Measurements from ENCODE around the gene RPS15.

Gene RPS15

DNA sequence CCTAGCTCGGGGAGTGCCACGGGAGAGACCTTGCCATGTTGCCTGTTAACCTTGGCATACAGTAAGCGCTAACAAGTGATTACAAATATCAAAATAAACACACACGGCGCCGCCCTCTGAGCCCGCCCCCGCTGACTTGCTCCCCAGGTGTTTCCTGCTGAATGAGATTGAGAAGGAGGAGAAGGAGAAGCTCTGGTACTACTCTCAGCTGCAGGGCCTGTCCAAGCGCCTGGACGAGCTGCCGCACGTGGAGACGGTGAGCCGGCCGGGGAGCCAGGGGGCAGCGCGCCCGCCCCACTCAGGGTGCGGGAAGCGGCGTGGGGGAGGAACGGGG, 16.8 kb downstream of the RPS15 start:
- DNase-seq = peak in 1 of 2 donors; percentile 30

- peak in 1 of 2 donors; percentile 20 for DNase-seq
Measured at GRCh38 chr19:1455336-1456120, 17.3 kb downstream of the RPS15 start.

- no peak for DNase-seq
Measured at GRCh38 chr19:1456121-1456900, 18.1 kb downstream of the RPS15 start.

- DNase-seq = no peak
Measured at GRCh38 chr19:1457031-1457739, 19.0 kb downstream of the RPS15 start.

DNA sequence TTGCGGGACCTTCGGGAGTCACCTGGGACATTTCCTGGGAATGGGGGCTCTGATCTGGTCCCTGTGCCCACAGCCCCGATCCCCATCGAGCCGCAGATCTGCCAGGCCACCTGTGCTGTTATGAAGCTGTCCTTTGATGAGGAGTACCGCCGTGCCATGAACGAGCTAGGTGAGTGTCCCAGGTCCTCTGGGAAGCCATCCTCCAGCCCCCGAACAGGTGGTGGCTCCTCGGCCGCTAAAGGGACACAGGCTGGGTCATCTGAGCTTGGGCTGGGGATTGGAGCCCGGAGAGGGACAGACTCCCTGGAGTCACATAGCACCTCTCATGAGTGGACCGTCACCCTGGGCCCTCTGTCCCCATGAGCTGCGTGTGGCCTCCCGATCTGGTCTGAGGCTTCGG, 19.7 kb downstream of the RPS15 start:
- DNase-seq = no peak

DNA sequence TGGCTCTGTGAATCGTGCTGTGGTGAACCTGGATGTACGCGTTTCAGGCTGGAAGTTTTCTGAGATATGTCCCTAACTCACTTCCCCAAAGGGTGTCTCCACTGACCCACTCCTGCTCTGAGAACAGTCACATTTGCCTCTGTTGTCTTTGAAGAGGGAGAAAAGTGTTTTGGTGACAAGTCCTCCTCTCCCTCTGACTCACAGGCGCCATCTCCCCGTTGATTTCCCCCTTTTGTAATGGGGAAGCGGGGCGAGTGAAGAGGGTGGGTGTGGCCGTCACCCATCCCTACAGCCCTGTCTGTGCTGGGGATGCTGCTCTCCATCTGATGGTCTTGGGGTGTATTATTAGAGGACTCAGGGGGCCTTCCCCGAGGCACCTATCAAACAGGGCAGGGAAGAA, 21.3 kb downstream of the RPS15 start:
- no peak for DNase-seq

GRCh38 chr19:1460033-1460995, 22.1 kb downstream of the RPS15 start:
- no peak for DNase-seq

DNA sequence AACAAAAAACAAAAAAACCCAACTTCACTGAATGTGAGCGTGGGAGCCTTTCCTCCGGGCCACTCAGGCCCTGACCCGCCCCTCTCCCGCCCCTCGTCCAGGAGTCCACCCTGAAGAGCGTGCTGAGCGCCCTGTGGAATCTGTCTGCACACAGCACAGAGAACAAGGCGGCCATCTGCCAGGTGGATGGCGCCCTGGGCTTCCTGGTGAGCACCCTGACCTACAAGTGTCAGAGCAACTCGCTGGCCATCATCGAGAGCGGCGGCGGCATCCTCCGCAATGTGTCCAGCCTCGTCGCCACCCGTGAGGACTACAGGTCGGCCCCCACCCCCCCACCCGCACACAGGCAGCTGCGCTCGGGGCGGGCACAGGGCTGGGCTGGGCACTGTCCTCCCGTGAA, 23.7 kb downstream of the RPS15 start:
- no peak for DNase-seq

GRCh38 chr19:1465191-1466016, 27.2 kb downstream of the RPS15 start:
- DNase-seq = peak in 1 of 2 donors; percentile 8

- DNase-seq = no peak
Measured at GRCh38 chr19:1466018-1466460, 27.8 kb downstream of the RPS15 start.

GRCh38 chr19:1466461-1467214, 28.4 kb downstream of the RPS15 start:
- no peak for DNase-seq

- no peak for DNase-seq
Measured at GRCh38 chr19:1467215-1467489, 29.0 kb downstream of the RPS15 start.

- DNase-seq = no peak
Measured at GRCh38 chr19:1467490-1468273, 29.5 kb downstream of the RPS15 start.

GRCh38 chr19:1468274-1468820, 30.2 kb downstream of the RPS15 start:
- DNase-seq = no peak

DNA sequence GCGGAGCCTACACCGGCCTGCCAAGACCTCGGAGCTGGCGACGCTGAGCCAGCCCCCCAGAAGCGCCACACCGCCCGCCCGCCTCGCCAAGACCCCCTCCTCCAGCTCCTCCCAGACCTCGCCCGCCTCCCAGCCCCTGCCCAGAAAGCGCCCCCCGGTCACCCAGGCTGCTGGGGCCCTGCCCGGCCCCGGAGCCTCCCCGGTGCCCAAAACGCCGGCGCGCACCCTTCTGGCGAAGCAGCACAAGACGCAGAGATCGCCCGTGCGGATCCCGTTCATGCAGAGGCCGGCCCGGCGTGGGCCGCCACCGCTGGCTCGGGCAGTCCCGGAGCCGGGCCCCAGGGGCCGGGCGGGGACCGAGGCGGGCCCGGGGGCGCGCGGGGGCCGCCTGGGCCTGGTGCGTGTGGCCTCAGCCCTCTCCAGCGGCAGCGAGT, 30.6 kb downstream of the RPS15 start:
- DNase-seq = peak in 1 of 2 donors; percentile 27

DNA sequence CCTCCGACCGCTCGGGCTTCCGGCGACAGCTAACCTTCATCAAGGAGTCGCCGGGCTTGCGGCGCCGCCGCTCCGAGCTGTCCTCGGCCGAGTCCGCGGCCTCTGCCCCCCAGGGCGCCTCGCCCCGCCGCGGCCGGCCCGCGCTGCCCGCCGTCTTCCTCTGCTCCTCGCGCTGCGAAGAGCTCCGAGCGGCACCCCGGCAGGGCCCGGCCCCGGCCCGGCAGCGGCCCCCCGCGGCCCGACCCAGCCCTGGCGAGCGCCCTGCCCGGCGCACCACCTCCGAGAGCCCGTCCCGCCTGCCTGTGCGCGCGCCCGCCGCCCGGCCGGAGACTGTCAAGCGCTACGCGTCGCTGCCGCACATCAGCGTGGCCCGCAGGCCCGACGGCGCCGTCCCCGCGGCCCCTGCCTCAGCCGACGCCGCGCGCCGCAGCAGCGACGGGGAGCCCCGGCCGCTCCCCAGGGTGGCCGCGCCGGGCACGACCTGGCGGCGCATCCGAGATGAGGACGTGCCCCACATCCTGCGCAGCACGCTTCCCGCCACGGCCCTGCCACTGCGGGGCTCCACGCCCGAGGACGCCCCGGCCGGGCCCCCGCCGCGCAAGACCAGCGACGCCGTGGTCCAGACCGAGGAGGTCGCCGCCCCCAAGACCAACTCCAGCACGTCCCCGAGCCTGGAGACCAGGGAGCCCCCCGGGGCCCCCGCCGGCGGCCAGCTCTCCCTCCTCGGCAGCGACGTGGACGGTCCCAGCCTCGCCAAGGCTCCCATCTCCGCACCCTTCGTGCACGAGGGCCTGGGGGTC, 31.3 kb downstream of the RPS15 start:
- no peak for DNase-seq

- DNase-seq = no peak
Measured at GRCh38 chr19:1470055-1470304, 31.8 kb downstream of the RPS15 start.

- DNase-seq = no peak
Measured at GRCh38 chr19:1470305-1471009, 32.3 kb downstream of the RPS15 start.

All from bone marrow (tissue), 2 donors.